HG02642 (cell line): Measurements from ENCODE around the gene IFTAP.
A peak's percentile ranks its signal among the peaks of the same experiment; 100 is the strongest.

Experiments
- ATAC-seq: cut with Tn5 transposase; IDR thresholded peaks from one replicate; pipeline ENCODE4 v1.9.1; 2021; ENCODE audit warnings: mild to moderate bottlenecking; ENCODE audit not compliant: unreplicated experiment, poor library complexity

The IFTAP gene

GRCh38 chr11:36700246-36700645 lies 105.9 kb downstream of the IFTAP start:
- ATAC-seq = no peak

GRCh38 chr11:36702330-36703054 lies 108.2 kb downstream of the IFTAP start:
- peak; percentile 80 for ATAC-seq

- ATAC-seq = peak; percentile 74
Observed at GRCh38 chr11:36703055-36703404, 108.7 kb downstream of the IFTAP start.
